HCT116 (cell line): ENCODE data around the gene ATP7B.

Source experiments
- CTCF ChIP-seq, 3 experiments: fragments of 200-600 bp in 1 of 3; sonication (generic) in 1 of 3; IDR thresholded peaks in 2 of 3; conservative IDR thresholded peaks in 1 of 3; 2 replicates each; pipeline ENCODE4 v1.5.1; 2012 to 2017; ENCODE audit warnings: low read depth in 2 of 3, low read length in 2 of 3, antibody characterized with exemption in 1 of 3, borderline replicate concordance in 1 of 3, control low read depth in 1 of 3, mild to moderate bottlenecking in 1 of 3, mixed read lengths in 1 of 3, mixed run types in 1 of 3, moderate library complexity in 1 of 3; ENCODE audit not compliant: insufficient read depth in 1 of 3
- EZH2 ChIP-seq: fragments of 200-600 bp; sonication (generic); IDR thresholded peaks from 2 replicates; pipeline ENCODE4 v1.6.1; 2017; ENCODE audit warnings: antibody characterized with exemption, mixed run types
- MAX ChIP-seq: IDR thresholded peaks from 2 replicates; pipeline ENCODE4 v1.6.1; 2012
- POLR2A ChIP-seq: IDR thresholded peaks from 2 replicates; pipeline ENCODE4 v1.7.0; 2011; ENCODE audit warnings: borderline replicate concordance; ENCODE audit not compliant: insufficient read depth, insufficient read length; ENCODE audit errors: extremely low read depth
- POLR2AphosphoS5 ChIP-seq: IDR thresholded peaks from 2 replicates; pipeline ENCODE4 v1.6.1; 2011; ENCODE audit warnings: mild to moderate bottlenecking, low read depth, low read length, moderate library complexity
- RAD21 ChIP-seq: IDR thresholded peaks from 2 replicates; pipeline ENCODE4 v1.6.1; 2012; ENCODE audit warnings: low read depth, mild to moderate bottlenecking
- SIN3A ChIP-seq: IDR thresholded peaks from 2 replicates; pipeline ENCODE4 v1.6.1; 2012; ENCODE audit warnings: low read depth
- YY1 ChIP-seq: IDR thresholded peaks from 2 replicates; pipeline ENCODE4 v1.6.1; 2011; ENCODE audit warnings: low read length, low read depth, moderate library complexity, mild to moderate bottlenecking; ENCODE audit not compliant: insufficient replicate concordance; ENCODE audit errors: extremely low read depth
- ZBTB33 ChIP-seq: IDR thresholded peaks from 2 replicates; pipeline ENCODE4 v1.6.1; 2011; ENCODE audit warnings: mild to moderate bottlenecking, low read length, moderate library complexity; ENCODE audit not compliant: insufficient replicate concordance; ENCODE audit errors: extremely low read depth

- TF ChIP-seq POLR2AphosphoS5 (no peak), ZBTB33 (no peak), SIN3A (no peak), YY1 (no peak), POLR2A (no peak), RAD21 (no peak), MAX (no peak), CTCF (IDR thresholded peaks at IDR 0.05 in 2 of 3, conservative IDR thresholded peaks at IDR 0.05 in 1 of 3; ENCODE audit: borderline replicate concordance in 1 of 3, insufficient read depth in 1 of 3, low read depth in 2 of 3, low read length in 2 of 3) (no peak), EZH2 (no peak)
These were observed 55.9 kb downstream of the ATP7B start for GRCh38 chr13:51955281-51955771.
